ENCODE measurements around the gene GAL.

The GAL gene

DNA sequence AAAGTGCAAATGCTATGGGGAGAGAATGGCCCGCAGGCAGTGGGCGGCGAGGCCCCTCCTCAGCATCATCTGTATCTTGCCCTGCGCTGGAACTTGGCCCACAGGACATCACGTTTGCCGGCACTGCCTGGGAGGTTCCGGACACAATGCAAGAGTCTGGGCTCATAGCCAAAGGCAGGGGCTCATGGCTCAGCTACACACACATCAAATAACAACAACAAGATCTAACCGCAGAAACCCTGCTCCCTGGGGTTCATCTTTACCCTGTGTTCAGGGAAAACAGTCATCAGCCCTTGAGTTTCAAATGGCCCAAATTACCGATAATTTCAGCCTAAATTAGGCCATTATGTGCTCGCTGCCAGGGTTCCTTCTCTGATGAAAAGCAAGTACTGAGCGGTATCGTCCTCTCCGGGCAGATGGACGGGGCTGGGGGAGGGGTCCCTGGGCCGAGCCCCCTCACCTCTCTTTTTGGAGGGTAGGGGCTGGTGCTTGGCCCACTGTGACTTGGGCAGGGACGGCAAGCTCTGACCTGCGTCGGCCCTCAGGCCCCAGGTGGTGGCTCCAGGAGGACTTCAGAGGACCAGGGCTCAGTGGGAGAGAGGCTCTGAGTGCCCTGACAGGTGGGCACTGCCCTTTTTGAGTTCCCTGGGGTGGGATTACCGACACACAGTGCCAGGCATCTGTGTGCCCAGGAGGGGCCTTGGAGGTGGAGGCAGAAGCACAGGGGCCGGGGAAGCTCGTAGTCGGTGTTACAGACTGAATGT is 25.0 kb upstream of the GAL start:
- no peak for DNase-seq

DNA sequence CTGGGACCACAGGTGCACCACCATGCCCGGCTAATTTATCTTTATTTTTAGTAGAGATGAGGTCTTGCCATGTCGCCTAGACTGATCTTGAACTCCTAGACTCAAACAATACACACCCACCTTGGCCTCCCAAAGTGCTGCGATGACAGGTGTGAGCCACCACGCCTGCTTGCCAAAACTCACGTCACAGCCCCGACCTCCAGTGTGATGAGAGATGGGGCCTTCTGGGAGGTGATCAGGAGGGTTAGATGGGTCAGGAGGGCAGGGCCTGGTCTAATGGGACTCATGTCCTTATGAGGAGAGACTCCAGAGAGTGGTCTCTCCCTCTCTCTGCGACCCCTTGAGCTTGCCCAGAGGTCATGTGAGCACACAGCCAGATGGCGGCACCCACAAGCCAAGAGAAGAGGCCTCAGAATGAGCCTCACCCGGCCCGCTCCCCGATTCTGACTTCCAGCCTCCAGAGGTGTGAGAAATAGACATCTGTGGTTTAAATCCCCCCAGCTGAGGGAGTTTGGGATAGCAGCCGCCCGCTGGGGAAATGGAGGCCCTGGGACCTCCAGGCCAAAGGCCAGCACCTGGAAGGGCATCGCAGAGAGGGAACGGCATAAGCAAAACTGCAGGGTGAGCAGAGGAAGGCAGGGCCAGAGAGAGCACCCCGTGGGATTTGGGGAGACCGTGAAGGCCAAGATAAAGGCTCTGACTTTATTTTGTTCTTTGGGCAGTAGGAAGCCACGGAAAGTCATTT is 24.1 kb upstream of the GAL start:
- DNase-seq: no peak

DNA sequence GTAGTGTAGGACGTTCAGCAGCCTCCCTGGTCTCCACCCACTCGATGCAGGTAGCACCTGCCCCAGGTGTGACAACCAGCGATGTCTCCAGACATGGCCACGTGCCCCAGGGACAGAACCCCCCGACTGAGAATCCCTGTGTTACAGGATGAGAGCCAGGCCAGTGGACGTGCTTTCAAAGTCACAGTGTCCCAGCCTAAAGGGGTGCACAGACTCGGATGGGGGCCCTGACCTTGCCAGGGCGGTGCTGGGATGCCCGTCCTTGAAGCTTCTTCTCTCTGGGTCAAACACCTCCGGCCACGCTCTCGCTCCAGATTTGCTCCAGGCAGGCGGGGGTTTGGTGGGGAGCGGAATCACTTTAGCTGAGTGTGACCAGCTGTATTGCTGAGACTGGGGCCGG is 23.3 kb upstream of the GAL start:
- no peak for DNase-seq

DNA sequence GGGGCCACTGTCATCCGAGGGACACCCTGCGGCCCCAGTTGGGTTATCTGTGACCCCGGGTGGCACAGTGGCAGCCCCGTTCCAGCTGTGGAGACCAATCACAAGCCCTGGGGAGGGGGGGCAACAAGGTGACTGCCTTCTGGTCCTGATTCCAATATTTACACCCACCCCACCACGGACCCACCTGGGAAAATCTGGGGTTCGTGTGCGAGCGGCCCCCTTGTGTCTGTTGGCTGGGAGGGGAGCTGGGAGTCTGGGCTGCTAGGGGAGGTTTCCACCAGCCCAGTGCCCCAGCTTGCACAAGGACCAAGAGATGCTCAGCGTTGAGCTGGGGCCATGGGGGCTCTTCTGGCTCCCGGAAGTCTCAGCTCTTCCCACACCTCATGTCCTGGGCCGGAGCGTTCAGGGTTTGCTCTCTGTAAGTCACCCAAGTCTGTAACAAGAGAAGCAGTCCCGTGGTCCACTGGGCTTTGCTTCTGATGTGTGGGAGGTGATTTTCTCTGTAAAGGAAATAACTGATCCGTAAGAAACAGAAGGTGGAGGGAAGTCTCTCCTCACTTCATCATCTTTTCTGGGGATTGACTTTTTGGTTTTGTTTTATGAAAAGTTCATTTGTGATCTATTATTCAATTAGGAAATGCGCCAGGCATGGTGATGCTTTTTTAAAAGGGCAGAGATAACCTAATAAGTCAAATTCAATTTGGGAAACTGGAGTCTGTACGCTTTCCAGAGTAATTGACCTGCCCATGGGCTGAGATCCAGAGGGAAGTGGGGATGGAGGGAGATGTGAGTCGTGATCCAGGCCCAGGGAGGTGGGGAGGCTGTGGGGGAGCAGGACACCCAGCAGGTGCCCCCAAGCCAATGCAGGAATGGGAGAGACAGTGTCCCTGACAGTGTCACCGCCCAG is 22.4 kb upstream of the GAL start:
- DNase-seq: no peak

DNA sequence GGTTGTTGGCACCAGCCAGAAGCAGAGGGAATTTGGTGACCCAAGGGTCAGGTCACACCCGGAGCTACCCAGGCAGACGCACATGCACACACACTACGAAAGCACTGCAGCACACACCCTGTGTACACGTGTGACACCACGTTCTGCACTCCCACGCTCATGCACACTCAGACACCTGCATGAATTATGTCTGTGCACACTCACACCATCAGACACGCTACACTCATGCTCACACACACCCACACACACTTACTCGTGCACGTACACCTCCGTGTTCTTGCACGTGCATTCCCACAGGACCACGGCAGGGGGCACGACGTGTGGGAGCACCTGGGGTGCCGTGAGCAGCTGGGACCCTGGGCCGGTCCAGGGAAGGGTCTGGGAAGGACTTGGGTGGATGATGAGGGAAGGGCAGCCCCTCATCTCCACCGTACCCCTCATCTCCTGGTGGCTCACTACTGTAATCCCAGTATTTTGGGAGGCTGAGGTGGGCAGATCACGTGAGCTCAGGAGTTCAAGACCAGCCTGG is 20.8 kb upstream of the GAL start:
- DNase-seq: no peak

DNA sequence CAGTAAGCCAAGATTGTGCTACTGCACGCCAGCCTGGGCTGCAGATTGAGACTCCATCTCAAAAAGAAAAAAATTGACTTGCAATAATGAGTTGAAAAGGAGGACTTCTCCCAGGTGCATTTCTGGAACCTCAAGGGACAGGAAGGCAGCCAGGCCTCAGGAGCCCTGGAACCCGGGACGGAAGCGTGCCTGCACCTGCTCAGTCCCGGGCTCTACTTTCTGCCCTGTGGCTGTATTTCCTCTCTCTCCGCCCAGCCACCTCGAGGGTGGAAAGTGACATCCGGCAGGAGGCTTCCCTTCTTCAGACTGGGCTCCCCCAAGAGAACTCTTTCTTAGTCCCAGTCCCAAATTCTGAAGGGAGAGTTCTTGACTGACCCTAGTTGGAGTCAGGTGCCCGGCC is 20.2 kb upstream of the GAL start:
- DNase-seq: no peak

DNA sequence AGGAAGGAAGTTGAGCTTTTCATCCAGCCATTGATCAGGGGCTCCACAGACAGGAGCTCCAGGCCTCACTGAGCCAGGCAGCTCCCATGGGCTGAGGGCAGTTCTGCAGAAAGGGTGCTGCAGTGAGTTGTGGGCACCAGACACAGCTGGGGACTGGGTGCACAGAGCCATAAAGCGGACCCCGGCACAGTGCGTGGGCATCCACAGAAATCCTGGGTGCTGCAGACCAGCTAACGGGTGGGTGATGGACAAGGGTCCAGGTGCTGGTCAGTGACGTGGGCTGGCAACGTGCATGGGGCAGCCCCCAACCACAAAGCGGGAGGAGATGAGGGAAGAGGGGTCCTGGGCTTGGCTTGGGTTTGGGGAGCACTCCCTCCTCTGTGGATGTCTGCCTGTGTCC is 19.4 kb upstream of the GAL start:
- no peak for DNase-seq

DNA sequence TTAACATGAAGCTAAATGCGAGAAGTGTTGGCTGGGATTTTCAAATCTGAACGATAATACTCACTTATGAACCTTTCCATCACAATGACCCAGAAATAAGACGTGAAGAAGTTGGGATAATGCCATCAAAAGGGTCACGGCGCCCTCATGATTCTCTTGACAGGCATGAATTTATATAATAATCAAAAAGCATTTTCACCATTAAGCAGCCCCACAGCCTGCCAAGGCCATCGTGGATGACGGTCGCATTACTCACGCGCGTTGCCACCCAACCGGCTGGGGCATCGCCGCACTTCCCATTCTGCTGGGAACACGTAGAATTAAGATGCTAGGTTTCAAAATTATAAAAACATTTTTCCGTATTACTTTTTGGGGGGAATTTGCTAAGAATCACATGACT is 18.9 kb upstream of the GAL start:
- DNase-seq: no peak

DNA sequence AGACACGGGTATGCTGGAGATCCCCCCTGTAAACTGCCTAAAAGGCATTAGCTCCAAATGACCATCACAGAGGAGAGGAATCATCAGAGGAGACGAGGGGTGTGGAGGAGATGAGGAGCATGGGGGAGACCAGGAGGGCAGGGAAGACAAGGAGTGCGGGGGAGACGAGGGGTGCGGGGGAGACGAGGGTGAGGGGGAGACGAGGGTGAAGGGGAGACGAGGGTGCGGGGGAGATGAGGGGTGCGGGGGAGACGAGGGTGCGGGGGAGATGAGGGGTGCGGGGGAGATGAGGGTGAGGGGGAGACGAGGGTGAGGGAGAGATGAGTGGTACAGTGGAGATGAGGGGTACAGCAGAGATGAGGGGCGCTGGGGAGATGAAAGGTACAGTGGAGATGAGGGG is 17.5 kb upstream of the GAL start:
- no peak for DNase-seq

DNA sequence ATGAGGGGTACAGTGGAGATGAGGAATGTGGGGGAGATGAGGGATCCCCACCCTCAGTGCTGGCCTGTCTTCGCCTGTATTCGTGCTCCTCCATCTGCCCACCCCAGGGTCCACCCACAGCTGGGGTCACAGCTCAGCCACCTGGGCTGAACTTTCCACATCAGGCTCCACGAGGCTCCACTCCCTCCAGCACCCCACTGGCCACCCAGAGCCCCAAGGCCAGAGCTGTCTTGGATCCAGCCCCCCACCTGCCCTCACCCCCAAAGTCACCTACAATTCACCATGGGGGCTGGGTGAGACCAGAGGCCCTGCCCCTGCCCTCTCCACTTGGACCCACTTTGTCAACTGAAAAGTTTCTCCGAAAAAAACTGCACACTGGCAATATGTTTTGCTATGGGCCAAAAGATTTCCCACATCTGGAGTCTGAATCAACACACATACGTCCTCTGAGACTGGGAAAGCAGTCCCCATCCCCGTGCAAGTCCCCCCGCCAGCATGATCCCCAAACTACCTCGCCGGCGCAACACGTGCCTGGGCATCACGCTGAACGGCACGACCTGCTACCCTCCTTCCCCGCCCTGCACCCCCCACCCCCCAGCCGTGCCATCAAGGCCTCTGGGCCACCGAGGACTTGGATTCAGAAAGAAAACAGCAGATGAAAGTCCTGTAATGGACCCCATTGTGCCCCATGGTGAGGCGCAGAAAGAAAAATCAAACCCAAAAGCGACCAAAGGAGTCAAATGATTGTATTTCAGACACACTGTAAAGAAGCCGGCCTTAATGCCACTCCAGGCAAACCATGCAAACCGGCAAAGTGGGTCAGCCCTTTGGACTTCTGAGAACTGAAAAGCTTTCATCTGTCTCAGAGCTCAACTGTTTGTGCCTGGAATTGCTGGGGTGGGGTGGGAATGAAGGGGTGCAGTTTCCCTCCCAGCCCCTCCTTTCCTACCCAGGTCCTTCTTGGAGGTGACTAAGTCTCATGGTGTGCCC is 16.5 kb upstream of the GAL start:
- no peak for DNase-seq

DNA sequence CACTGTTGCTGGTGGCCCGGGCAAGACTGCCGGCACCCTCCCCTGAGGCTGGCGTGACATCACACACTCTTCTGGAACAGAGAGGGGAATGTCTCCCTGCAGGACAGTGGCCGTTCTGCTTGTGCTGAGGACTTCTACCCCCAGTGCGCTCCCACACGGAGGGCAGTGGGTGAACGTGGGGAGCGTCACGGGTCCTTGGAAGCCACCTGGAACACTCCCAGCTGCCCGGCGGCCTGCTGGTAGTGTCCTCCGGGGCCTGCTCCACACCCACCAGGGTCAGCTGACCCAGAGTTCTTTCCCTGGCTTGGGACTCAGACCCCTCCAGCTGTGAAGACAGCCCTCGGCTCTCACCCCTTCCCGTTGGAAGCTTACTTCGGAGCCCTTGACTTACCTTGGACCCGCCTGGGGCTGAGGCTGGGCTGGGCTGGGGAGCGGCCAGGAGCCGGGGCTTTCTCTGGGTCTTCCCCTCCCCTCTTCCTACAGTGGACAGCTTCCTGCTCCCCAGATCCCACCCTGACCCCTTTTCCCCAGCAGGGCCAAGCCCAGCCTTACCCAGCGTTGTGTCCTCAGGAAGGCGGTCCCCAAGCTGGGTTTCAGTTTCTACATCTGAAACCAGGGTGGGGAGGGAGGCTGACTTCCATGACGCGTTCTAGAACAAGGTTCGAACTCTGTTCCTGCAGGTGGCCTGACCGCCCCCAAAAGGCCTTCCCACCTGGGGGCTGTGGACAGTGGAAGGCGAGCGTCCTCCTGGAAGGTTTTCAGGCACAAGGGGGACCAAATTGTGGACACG is 14.8 kb upstream of the GAL start:
- no peak for DNase-seq

DNA sequence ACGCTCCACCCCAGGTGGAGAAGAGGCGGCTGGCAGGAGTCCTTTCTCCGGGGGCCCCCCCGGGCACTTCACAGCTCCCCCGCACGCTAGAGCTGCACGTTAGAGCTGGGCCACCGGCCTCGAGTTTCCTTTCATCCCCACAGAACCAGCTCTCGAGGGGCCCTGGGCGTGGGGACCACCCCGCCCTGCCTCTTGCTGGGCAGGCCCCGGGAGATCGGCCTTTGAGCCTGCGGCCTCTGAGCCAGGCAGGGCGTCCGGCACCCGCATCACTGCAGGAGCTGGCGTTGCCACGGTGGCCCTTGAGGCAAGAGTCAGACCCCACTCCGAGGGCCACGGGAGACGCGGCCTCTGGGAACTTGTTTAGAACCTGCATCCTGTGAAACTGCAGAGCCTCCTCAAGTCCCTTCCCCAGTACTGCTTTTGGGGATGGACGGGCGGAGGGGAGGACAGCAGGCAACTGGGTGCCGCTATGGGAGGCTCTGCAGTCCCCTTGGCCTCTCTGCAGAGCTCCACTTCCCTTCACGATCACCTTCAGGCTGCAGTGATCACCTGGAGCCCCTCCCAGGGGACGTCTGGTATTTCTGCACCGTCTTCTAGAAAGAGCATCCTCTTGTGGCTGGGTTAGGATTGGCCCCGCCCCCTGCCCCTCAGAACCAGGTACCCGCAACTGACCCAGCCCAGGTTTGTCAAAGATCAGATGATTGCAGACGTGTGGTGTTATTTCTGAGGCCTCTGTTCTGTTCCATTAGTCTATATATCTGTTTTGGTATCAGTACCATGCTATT is 13.9 kb upstream of the GAL start:
- no peak for DNase-seq

DNA sequence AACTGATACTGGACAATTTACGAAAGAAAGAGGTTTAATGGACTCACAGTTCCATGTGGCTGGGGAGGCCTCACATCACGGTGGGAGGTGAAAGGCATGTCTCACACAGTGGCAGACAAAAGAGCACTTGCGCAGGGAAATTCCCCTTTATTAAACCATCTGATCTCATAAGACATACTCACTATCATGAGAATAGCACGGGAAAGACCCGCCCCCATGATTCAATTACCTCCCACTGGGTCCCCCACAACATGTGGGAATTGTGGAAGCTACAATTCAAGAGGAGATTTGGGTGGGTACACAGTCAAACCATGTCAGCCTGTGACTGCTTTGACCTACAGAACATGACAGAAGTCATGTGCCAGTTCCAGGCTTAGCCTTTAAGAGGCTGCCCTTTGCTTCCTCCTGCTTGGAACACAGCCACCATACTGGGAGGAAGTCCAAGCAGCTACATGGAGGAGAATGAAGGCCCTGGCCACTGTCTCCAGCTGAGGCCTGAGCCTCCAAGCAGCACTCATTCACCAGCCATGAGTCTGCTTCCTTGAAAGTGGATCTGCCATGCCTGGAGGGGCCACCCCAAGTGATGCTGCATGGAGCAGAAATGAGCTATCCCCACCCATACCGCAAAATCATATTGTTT is 10.9 kb upstream of the GAL start:
- DNase-seq: no peak

DNA sequence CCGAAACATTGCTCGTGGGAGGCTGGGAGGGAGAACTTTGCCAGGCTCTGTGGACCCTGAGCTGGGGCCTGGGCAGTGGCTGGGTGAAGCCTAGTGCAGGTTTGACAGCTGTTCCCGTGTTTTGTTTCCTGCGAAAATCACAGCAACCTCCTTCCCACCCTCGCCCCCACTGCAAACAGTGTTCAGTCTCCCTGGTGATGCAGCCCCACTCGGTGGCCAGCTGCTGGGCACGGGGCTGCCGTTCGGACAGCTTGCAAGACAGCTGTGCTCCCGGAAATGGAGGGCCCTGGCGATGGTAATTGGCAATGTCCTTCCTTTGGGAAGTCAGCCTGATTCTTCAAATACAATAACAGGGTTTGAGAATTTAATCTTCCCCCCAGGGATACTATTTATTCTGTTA is 10.4 kb upstream of the GAL start:
- no peak for DNase-seq

DNA sequence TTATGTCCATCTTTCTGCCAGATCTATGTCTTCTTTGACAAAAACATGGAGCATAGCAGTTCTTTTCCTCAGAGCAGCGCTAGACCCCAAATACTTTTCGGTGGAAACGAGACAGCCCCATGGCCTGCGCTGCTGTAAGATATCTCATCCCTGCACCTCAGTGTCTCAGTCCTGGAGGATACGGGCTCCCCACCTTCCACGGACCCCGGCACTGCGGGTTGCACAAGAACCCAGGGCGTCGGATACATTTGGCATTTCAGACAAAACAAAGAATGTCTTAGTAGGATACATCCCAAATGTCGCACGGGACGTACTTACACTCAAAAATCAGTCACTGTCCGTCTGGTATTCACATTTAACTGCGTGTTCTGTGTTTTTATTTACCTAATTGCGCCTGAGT is 9.9 kb upstream of the GAL start:
- DNase-seq: no peak

DNA sequence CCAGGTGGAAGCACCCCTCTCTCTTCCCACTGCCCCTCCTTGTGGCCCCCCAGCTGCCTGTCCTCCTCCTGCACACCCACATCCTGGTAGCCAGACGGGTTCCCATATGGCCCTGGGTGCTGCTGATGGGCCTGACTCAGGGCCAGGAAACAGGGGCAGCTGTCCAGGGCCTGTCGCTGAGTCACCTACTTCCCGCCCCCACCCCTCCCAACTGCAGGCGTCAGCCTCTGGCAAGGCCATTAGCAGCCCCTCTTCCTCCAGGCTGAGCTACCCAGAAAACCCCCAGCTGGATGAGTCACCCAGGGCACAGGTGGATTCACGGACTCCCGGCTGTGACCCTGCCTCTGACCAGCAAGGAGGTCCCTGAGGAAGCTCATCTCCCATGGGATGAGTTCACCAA is 6.9 kb upstream of the GAL start:
- DNase-seq: no peak

DNA sequence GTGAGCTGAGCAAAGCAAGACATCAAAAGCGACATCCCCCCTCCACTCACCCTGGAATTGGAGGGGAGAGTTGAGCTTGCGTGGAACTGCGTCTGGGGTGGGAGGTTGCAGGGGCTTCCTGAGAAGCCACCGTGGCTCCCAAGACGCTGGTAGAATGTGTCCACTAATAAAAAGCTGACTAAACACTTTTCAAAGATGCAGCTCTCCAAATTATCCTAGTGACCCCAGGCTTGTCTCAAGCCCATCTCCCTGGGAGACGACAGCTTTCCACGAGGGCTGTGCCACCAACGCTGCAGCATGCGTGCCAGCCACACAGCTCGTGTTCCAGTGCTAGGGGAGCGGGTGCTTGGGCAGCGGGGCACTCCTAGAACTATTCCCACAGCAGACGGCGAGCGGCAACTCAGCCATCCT is 6.3 kb upstream of the GAL start:
- no peak for DNase-seq

DNA sequence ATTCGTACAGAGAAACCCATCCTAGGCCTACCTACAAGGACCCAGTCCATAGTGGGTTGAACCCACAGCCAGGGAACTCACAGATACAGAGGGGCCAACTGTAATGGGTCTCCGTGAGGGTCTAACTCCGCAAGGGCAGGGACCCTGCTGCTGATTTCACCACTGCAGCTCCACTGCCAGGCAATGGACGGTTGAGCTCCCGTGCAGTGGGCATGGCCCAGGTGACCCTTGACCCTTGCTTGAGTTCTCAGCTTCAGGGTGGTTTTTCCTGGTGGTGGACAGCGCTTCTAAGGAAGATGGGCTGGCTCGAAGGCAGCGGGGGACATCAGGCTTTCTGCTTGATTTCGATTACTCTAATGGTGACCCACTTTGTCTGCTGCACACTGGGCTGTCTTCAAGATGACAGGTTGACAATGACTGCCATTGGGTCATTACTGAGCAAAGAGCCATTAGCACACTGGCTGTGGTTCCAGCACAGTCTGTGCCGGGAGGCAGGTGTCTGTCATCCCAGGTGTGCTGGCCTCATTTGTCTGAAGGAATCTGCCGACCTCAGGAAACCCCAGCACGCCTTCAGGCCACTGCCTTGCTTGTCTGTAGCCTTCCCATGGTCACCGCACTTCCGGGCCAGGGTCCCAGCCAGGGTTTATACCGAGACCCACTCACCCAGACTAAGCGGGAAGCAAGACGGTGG is 3.7 kb upstream of the GAL start:
- DNase-seq: no peak

DNA sequence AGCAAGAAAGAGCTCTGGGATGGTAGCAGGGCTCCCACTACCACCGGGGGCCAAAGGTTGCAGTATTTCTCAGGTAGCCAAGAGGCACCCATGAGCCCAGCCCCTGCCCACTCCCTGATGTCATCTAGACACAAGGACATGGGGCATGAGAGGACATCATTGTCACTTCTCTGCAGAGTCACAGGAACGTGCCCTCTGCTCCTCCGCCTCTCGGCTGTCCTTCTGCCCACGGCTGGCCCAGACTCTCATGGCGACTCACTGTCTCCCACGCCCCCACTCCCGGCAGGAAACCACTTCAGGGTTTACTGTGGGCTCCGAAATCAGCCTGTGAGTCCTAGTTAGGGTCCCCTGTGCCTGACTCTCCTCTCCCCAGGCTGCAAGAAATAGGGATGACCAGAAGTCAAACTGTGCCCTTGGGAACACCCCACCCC is 1.8 kb upstream of the GAL start:
- DNase-seq: no peak
